ENCODE data around the gene RPLP2. TPM values are rescaled to one million over a fixed set of nuclear protein-coding genes. Genes with fewer than 3 reads are reported as not detected.

RPLP2 gene
- polyA plus RNA-seq, 4 donors, result 1,144 to 2,714 (median 1,335) TPM

- WGBS, 3 donors, result 55 to 69% (median 62%) methylated on average over 8 of the region's 8 CpGs
- H3K9me3 ChIP-seq (ENCODE audit: control insufficient read depth in 2 of 2, insufficient read depth in 1 of 2, low read depth in 1 of 2, low read length in 1 of 2), result no peaks in the 10 kb centered on the region
- no peak for FAIRE-seq
- H3K27ac ChIP-seq (ENCODE audit: low read depth in 1 of 3, low read length in 2 of 3), result no peak overlapping the region
- peaks cover 0 to 67% (median 6%) of the 10 kb centered on the region in 3 donors for H3K27me3 ChIP-seq (ENCODE audit: control insufficient read depth in 3 of 3, insufficient read depth in 3 of 3, low read length in 3 of 3)
- H3K36me3 ChIP-seq (ENCODE audit: control insufficient read depth in 3 of 3, insufficient read depth in 2 of 3, low read depth in 1 of 3, low read length in 3 of 3), result peaks cover 0 to 3% (median 0%) of the 10 kb centered on the region in 3 donors
- no peak overlapping the region for H3K4me3 ChIP-seq (ENCODE audit: low read depth in 1 of 3, low read length in 3 of 3)
- H3K4me1 ChIP-seq (ENCODE audit: control insufficient read depth in 3 of 3, insufficient read depth in 2 of 3, low read depth in 1 of 3, low read length in 2 of 3), result peaks cover under 1 to 45% (median 8%) of the 10 kb centered on the region in 3 donors
- no peak for DNase-seq
These were observed 36.2 kb downstream of the RPLP2 start for GRCh38 chr11:845872-846495.

- peaks cover 0 to 44% (median 4%) of the 10 kb centered on the region in 3 donors for H3K4me1 ChIP-seq (ENCODE audit: control insufficient read depth in 3 of 3, insufficient read depth in 2 of 3, low read depth in 1 of 3, low read length in 2 of 3)
These were observed 36.8 kb downstream of the RPLP2 start for GRCh38 chr11:846496-847098.

GRCh38 chr11:847876-848275 lies 38.1 kb downstream of the RPLP2 start:
- 39 to 75% (median 68%) methylated on average over 13 to 18 of the region's 18 CpGs for WGBS, 3 donors
- peaks cover 0 to 44% (median 4%) of the 10 kb centered on the region in 3 donors for H3K4me1 ChIP-seq (ENCODE audit: control insufficient read depth in 3 of 3, insufficient read depth in 2 of 3, low read depth in 1 of 3, low read length in 2 of 3)

More at GRCh38 chr11:846496-847098, 36.8 kb downstream of the RPLP2 start:
- Histone ChIP-seq H3K36me3 (ENCODE audit: control insufficient read depth in 3 of 3, insufficient read depth in 2 of 3, low read depth in 1 of 3, low read length in 3 of 3) (no peaks in the 10 kb centered on the region), H3K4me3 (ENCODE audit: low read depth in 1 of 3, low read length in 3 of 3) (no peak overlapping the region), H3K9me3 (ENCODE audit: control insufficient read depth in 2 of 2, insufficient read depth in 1 of 2, low read depth in 1 of 2, low read length in 1 of 2) (no peaks in the 10 kb centered on the region), H3K27me3 (ENCODE audit: control insufficient read depth in 3 of 3, insufficient read depth in 3 of 3, low read length in 3 of 3) (peaks cover 0 to 73% (median 6%) of the 10 kb centered on the region in 3 donors), H3K27ac (ENCODE audit: low read depth in 1 of 3, low read length in 2 of 3) (no peak overlapping the region)
- no peak for DNase-seq
- no peak for FAIRE-seq
- 68 to 76% (median 70%) methylated on average over 11 of the region's 11 CpGs for WGBS, 3 donors

GRCh38 chr11:848380-848931 lies 38.7 kb downstream of the RPLP2 start:
- peaks cover 0 to 75% (median 6%) of the 10 kb centered on the region in 3 donors for H3K27me3 ChIP-seq (ENCODE audit: control insufficient read depth in 3 of 3, insufficient read depth in 3 of 3, low read length in 3 of 3)
- peaks cover 0 to 40% (median 4%) of the 10 kb centered on the region in 3 donors for H3K4me1 ChIP-seq (ENCODE audit: control insufficient read depth in 3 of 3, insufficient read depth in 2 of 3, low read depth in 1 of 3, low read length in 2 of 3)
- 3 to 22% (median 11%) methylated on average over 9 to 14 of the region's 14 CpGs for WGBS, 3 donors
- H3K4me3 ChIP-seq (ENCODE audit: low read depth in 1 of 3, low read length in 3 of 3), result no peak overlapping the region
- no peak for FAIRE-seq
- H3K27ac ChIP-seq (ENCODE audit: low read depth in 1 of 3, low read length in 2 of 3), result no peak overlapping the region
- H3K9me3 ChIP-seq (ENCODE audit: control insufficient read depth in 2 of 2, insufficient read depth in 1 of 2, low read depth in 1 of 2, low read length in 1 of 2), result no peaks in the 10 kb centered on the region
- H3K36me3 ChIP-seq (ENCODE audit: control insufficient read depth in 3 of 3, insufficient read depth in 2 of 3, low read depth in 1 of 3, low read length in 3 of 3), result peaks cover 0 to 2% (median 0%) of the 10 kb centered on the region in 3 donors
- DNase-seq, result peak; percentile 44 to 59

More at GRCh38 chr11:847876-848275, 38.1 kb downstream of the RPLP2 start:
- FAIRE-seq, result no peak
- no peak overlapping the region for H3K4me3 ChIP-seq (ENCODE audit: low read depth in 1 of 3, low read length in 3 of 3)
- DNase-seq, result no peak
- H3K36me3 ChIP-seq (ENCODE audit: control insufficient read depth in 3 of 3, insufficient read depth in 2 of 3, low read depth in 1 of 3, low read length in 3 of 3), result no peaks in the 10 kb centered on the region
- no peaks in the 10 kb centered on the region for H3K9me3 ChIP-seq (ENCODE audit: control insufficient read depth in 2 of 2, insufficient read depth in 1 of 2, low read depth in 1 of 2, low read length in 1 of 2)
- H3K27ac ChIP-seq (ENCODE audit: low read depth in 1 of 3, low read length in 2 of 3), result no peak overlapping the region
- H3K27me3 ChIP-seq (ENCODE audit: control insufficient read depth in 3 of 3, insufficient read depth in 3 of 3, low read length in 3 of 3), result peaks cover 0 to 79% (median 6%) of the 10 kb centered on the region in 3 donors

- FAIRE-seq (no peak), DNase-seq (peak in 1 of 2 donors; percentile 44)
- Histone ChIP-seq H3K9me3 (ENCODE audit: control insufficient read depth in 2 of 2, insufficient read depth in 1 of 2, low read depth in 1 of 2, low read length in 1 of 2) (no peaks in the 10 kb centered on the region), H3K27ac (ENCODE audit: low read depth in 1 of 3, low read length in 2 of 3) (no peak overlapping the region), H3K4me3 (ENCODE audit: low read depth in 1 of 3, low read length in 3 of 3) (peak overlapping the region; percentile 20 to 42 (median 28)), H3K36me3 (ENCODE audit: control insufficient read depth in 3 of 3, insufficient read depth in 2 of 3, low read depth in 1 of 3, low read length in 3 of 3) (peaks cover 0 to 2% (median 0%) of the 10 kb centered on the region in 3 donors), H3K4me1 (ENCODE audit: control insufficient read depth in 3 of 3, insufficient read depth in 2 of 3, low read depth in 1 of 3, low read length in 2 of 3) (peaks cover 0 to 32% (median 4%) of the 10 kb centered on the region in 3 donors), H3K27me3 (ENCODE audit: control insufficient read depth in 3 of 3, insufficient read depth in 3 of 3, low read length in 3 of 3) (peaks cover 0 to 67% (median 6%) of the 10 kb centered on the region in 3 donors)
- WGBS, 3 donors, result 0 to 4% (median 4%) methylated on average over 23 to 71 of the region's 71 CpGs
These were observed 39.5 kb downstream of the RPLP2 start for GRCh38 chr11:849104-849824.

- 13 to 20% (median 19%) methylated on average over 65 to 97 of the region's 97 CpGs for WGBS, 3 donors
- Histone ChIP-seq H3K36me3 (ENCODE audit: control insufficient read depth in 3 of 3, insufficient read depth in 2 of 3, low read depth in 1 of 3, low read length in 3 of 3) (peaks cover 0 to 2% (median 0%) of the 10 kb centered on the region in 3 donors), H3K4me3 (ENCODE audit: low read depth in 1 of 3, low read length in 3 of 3) (peak overlapping the region; percentile 7 to 42 (median 20)), H3K4me1 (ENCODE audit: control insufficient read depth in 3 of 3, insufficient read depth in 2 of 3, low read depth in 1 of 3, low read length in 2 of 3) (peaks cover 0 to 23% (median 4%) of the 10 kb centered on the region in 3 donors), H3K27me3 (ENCODE audit: control insufficient read depth in 3 of 3, insufficient read depth in 3 of 3, low read length in 3 of 3) (peaks cover 0 to 59% (median 6%) of the 10 kb centered on the region in 3 donors), H3K27ac (ENCODE audit: low read depth in 1 of 3, low read length in 2 of 3) (no peak overlapping the region), H3K9me3 (ENCODE audit: control insufficient read depth in 2 of 2, insufficient read depth in 1 of 2, low read depth in 1 of 2, low read length in 1 of 2) (no peaks in the 10 kb centered on the region)
- DNase-seq (peak in 1 of 2 donors; percentile 46), FAIRE-seq (no peak)
These were observed 40.4 kb downstream of the RPLP2 start for GRCh38 chr11:849951-850774.

GRCh38 chr11:850775-851763 lies 41.3 kb downstream of the RPLP2 start:
- no peak overlapping the region for H3K27ac ChIP-seq (ENCODE audit: low read depth in 1 of 3, low read length in 2 of 3)
- no peak for FAIRE-seq

More at GRCh38 chr11:850775-851763, 41.3 kb downstream of the RPLP2 start:
- H3K36me3 ChIP-seq (ENCODE audit: control insufficient read depth in 3 of 3, insufficient read depth in 2 of 3, low read depth in 1 of 3, low read length in 3 of 3), result peaks cover 0 to 4% (median 0%) of the 10 kb centered on the region in 3 donors
- peaks cover 0 to 20% (median 4%) of the 10 kb centered on the region in 3 donors for H3K4me1 ChIP-seq (ENCODE audit: control insufficient read depth in 3 of 3, insufficient read depth in 2 of 3, low read depth in 1 of 3, low read length in 2 of 3)
- peaks cover 0 to 51% (median 6%) of the 10 kb centered on the region in 3 donors for H3K27me3 ChIP-seq (ENCODE audit: control insufficient read depth in 3 of 3, insufficient read depth in 3 of 3, low read length in 3 of 3)
- H3K4me3 ChIP-seq (ENCODE audit: low read depth in 1 of 3, low read length in 3 of 3), result no peak overlapping the region
- 21 to 58% (median 29%) methylated on average over 26 to 28 of the region's 28 CpGs for WGBS, 3 donors
- no peaks in the 10 kb centered on the region for H3K9me3 ChIP-seq (ENCODE audit: control insufficient read depth in 2 of 2, insufficient read depth in 1 of 2, low read depth in 1 of 2, low read length in 1 of 2)
- DNase-seq, result no peak
